ENCODE measurements around the gene STUB1.

DNA sequence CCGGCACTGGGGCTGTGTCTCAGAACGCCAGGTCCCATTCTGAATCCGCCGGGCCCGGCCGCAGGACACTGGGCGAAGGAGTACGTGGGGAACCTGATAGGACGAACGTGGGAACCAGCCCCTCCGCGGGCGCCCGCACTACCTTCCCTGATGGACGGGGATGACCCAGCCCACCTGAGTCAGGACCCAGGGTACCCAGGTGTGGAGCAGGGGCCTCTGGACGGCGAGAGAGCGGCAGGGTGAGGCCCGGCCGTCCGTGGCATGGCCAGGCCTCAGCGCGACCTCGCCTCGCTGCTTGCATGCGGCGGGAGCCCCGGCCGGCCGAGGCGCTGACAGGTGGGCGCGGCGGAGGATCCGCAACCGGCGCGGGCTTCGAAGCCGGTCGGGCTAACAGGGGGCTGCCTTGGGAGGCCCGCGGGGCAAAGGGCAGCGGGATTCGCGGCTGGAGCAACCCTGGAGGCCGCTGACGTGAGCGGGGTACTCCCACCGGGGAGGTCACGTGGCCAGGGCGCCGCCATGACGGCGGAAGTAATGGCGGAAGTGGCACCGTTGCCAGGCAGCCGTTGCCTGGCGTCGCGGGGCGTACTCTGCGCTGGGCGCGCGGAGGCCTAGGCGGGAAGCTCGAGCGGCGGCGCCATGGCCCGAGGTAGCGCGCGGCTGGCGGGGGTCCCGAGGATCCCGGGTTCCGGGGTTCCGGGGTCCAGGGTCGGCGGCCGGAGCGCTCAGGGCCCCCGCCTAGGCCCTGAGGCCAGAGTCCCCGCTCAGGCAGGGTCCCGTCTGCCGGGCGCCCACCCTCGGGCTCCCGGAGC is 31.2 kb upstream of the STUB1 start, which contains the start of gene WDR90:
- TF ChIP-seq, protein P1, sequence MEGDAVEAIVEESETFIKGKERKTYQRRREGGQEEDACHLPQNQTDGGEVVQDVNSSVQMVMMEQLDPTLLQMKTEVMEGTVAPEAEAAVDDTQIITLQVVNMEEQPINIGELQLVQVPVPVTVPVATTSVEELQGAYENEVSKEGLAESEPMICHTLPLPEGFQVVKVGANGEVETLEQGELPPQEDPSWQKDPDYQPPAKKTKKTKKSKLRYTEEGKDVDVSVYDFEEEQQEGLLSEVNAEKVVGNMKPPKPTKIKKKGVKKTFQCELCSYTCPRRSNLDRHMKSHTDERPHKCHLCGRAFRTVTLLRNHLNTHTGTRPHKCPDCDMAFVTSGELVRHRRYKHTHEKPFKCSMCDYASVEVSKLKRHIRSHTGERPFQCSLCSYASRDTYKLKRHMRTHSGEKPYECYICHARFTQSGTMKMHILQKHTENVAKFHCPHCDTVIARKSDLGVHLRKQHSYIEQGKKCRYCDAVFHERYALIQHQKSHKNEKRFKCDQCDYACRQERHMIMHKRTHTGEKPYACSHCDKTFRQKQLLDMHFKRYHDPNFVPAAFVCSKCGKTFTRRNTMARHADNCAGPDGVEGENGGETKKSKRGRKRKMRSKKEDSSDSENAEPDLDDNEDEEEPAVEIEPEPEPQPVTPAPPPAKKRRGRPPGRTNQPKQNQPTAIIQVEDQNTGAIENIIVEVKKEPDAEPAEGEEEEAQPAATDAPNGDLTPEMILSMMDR (IDR thresholded peaks at IDR 0.05) = no peak
- TF ChIP-seq POLR2A (IDR thresholded peaks at IDR 0.05) (no peak), EP300 (IDR thresholded peaks at IDR 0.05) (no peak)

Data from stomach (tissue), 4 donors.